GM18508 (cell line): ENCODE data around the gene RFX7.
"Not testable (repeated sequence)": the region's sequence is repeated elsewhere in the genome, so short reads cannot be mapped to it uniquely, and the experiment has no call there.

ENCODE experiments used
- ATAC-seq: cut with Tn5 transposase; IDR thresholded peaks from one replicate; pipeline ENCODE4 v1.9.1; 2021; ENCODE audit warnings: moderate number of reproducible peaks; ENCODE audit not compliant: insufficient read depth, unreplicated experiment

The RFX7 gene

GRCh38 chr15:56154768-56155167, 88.9 kb downstream of the RFX7 start:
- not testable (repeated sequence) for ATAC-seq

- no peak for ATAC-seq
Observed at GRCh38 chr15:56150204-56150603, 93.5 kb downstream of the RFX7 start.

GRCh38 chr15:56148064-56148463, 95.6 kb downstream of the RFX7 start:
- no peak for ATAC-seq

GRCh38 chr15:56146756-56147155, 96.9 kb downstream of the RFX7 start:
- ATAC-seq: no peak

GRCh38 chr15:56128081-56128480, 115.6 kb downstream of the RFX7 start:
- ATAC-seq: no peak

- no peak for ATAC-seq
Observed at GRCh38 chr15:56126409-56126808, 117.3 kb downstream of the RFX7 start.

GRCh38 chr15:56124391-56124790, 119.3 kb downstream of the RFX7 start:
- no peak for ATAC-seq

- ATAC-seq: no peak
Observed at GRCh38 chr15:56105855-56106254, 137.8 kb downstream of the RFX7 start.

GRCh38 chr15:56102441-56102840, 141.2 kb downstream of the RFX7 start:
- ATAC-seq: no peak

- no peak for ATAC-seq
Observed at GRCh38 chr15:56099311-56099710, 144.4 kb downstream of the RFX7 start.

- ATAC-seq: no peak
Observed at GRCh38 chr15:56098195-56098863, 145.3 kb downstream of the RFX7 start.

- no peak for ATAC-seq
Observed at GRCh38 chr15:56095406-56095805, 148.3 kb downstream of the RFX7 start.

GRCh38 chr15:56094171-56094570, 149.5 kb downstream of the RFX7 start:
- ATAC-seq: no peak

GRCh38 chr15:56088389-56088788, 155.3 kb downstream of the RFX7 start:
- no peak for ATAC-seq

- ATAC-seq: no peak
Observed at GRCh38 chr15:56086566-56086965, 157.1 kb downstream of the RFX7 start.

GRCh38 chr15:56082263-56082761, 161.4 kb downstream of the RFX7 start:
- no peak for ATAC-seq

- ATAC-seq: no peak
Observed at GRCh38 chr15:56077081-56077480, 166.6 kb downstream of the RFX7 start.

- no peak for ATAC-seq
Observed at GRCh38 chr15:56076640-56077039, 167.0 kb downstream of the RFX7 start.

GRCh38 chr15:56074481-56075265, 169.0 kb downstream of the RFX7 start:
- no peak for ATAC-seq

GRCh38 chr15:56064152-56064551, 179.5 kb downstream of the RFX7 start:
- ATAC-seq: no peak

GRCh38 chr15:56059716-56060115, 184.0 kb downstream of the RFX7 start:
- no peak for ATAC-seq

GRCh38 chr15:56058986-56059385, 184.7 kb downstream of the RFX7 start:
- ATAC-seq: no peak
